Raji (cell line): ENCODE measurements around the gene RNF141.

ENCODE experiments used
- POLR2A ChIP-seq: IDR thresholded peaks from 2 replicates; pipeline ENCODE4 v1.6.1; 2011; ENCODE audit warnings: low read depth, low read length, control low read depth; ENCODE audit not compliant: insufficient read depth

Gene RNF141

DNA sequence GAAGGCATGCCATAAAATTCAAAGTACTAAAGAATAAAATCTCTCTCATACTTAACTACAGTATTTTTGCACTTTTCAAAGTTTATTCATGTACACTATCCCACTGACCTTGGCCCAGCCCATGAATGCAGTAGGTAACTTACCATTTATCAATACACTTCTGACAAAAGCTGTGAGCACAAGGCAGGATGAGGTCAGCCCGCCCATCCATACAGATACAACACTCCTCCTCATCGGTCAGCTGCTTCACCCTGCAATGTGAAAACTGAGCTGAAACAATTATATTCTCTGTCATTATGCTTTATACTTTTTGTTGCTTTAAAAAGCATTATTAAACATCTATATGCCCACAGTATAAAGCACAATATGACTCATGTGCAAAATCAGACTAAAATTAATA lies 22.1 kb downstream of the RNF141 start:
- TF ChIP-seq POLR2A = no peak

DNA sequence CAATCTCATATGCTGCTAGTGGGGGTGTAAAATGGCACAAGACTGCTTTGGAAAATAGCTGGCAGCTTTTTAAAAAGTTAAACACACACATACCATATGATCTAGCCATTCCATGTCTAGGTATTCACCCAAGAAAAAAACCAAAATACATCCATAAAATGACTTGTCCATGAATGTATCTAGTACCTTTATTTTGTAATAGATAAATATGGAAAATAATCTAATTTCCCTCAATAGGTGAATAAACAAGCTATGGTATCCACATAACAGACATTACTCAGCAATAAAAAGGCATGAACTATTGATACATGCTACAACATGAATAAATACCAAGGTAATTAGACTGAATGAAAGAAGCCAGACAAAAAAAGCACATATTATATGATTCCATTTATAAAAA lies 22.9 kb downstream of the RNF141 start:
- TF ChIP-seq POLR2A = no peak

DNA sequence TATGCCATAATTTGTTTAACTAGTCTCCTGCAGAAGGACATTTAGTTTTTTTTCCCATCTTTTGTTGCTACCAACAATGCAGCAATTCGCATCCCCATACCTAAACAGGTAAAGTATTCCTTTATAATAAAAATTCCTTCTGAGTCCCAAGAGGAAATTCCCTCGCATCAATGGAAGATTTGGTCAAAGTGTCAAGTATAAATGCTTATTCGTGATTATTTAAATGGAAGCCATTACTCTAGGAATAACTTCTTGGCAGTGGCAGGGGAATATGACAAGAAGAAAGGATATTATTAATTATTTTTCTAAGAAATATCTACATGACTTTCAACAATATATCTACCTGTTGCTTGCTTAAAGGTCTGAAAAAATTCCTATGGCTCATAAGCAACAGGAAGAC lies 25.6 kb downstream of the RNF141 start:
- no peak for TF ChIP-seq POLR2A

GRCh38 chr11:10514709-10515108 lies 26.3 kb downstream of the RNF141 start:
- TF ChIP-seq POLR2A = no peak

DNA sequence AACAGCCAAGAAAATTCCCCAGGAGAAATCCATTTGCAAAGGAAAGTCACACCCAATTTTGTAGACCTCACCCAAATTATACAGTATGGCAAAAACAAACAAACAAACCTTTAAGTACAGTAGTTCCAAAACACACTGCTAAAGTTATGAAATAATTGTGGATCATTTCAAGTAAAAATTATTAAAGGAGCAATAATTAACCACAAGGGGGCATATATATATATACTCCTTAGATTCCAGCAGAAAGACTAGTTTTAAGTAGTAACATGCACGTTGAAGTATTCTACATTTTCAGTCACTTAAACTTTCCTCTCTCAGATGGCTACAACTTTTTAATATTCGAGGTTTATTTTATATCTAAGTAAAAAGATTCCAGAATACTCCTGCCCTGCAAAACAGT lies 26.8 kb downstream of the RNF141 start:
- no peak for TF ChIP-seq POLR2A

DNA sequence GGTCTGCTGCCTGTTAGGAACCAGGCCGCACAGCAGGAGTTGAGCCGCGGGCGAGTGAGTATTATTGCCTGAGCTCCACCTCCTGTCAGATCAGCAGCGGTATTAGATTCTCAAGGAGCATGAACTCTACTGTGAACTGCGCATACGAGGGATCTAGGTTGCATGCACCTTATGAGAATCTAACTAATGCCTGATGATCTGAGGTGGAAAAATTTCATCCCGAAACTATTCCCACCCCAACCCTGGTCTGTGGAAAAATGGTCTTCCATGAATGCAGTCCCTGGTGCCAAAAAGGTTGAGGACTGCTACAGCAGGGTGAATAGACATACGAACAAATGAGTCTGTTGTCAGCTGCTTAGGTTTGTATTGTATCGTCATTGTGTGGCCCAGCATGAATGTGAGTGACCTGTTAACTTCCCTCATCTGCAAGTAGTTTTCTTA lies 29.8 kb downstream of the RNF141 start:
- no peak for TF ChIP-seq POLR2A

DNA sequence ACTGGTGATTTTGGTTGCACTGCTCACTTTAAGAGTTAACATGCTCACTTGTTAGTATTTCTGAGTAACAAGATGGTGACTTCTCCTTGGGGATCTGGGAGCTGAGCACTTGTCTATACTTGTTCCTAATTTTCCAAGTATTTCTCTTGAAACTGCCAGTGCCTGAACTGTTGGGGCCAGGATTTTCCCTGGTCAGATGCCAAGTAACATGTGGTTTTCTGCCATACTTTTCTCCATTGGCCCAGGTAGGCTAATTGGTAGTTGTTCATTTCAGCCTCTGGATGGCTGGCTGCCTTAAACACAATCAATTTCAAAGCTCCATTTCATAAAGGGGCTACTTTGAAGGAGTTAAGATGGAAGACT lies 35.0 kb downstream of the RNF141 start:
- TF ChIP-seq POLR2A = no peak

GRCh38 chr11:10505278-10506007 lies 35.5 kb downstream of the RNF141 start:
- no peak for TF ChIP-seq POLR2A

DNA sequence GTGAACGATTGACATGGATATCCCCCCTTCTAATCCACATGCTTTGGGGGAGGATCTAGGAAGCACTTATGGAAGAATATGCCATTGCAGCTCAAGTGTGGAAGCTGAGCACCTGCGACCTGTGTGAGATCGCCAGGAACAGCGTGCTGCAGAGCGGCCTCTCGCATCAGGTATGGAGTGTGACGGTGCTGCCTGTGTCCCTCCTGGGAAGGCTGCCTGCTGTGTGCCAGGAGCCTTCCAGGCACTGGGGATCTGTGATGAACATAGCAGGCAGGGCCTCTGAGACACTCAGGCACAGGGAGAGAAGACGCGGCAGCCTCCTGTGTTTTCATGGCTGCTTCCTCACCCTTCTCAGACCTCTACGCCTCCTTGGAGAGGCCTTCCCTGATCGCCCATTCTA lies 36.5 kb downstream of the RNF141 start:
- no peak for TF ChIP-seq POLR2A

DNA sequence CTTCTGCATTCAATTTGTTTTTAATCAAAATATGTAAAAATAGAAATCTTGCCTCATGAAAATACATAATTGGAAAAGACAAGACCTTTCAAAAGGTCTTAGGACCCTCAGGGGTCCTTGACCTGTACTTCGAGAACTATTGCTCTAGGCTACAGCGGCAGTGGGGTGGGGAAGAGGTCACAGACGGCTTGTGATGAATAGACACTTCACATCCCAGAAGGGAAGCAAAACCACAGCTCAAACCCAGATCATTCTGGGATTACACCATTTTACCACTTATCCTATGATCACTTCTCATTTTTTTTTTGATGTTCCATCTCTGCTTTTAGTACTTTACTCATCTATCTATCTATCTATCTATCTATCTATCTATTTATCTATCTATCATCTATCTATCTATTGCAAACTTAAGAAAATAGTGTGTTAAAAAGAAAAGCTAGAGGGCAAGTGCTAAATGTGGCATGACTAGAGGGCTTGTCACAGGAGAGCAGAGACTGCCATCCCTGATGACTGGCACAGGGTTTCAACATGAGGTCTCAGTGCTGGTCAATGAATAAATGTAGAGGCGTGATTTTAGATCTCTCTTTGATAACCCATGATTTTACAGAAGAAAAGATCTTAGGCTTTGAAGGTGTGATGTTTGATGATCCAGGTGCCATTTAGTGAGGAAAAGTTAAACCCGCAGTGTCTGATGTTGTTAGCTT lies 37.1 kb downstream of the RNF141 start:
- no peak for TF ChIP-seq POLR2A

DNA sequence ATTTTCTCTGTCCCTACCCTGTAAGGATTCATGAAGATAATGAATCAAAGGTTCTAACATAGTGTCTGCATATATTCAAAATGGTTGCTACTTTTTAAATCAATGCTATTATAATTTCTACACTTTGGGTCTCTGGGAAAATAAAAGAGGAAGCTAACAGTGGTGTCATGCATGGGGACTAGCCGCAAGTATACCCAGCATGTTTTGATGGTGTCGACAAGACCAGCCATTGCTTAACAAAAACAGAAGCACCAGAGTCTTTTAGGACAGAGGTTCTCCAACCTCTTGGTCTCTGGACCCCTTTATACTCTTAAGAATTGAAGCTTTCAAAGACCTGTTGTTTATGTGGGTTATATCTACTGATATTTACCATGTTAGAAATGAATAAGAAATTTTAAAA lies 37.8 kb downstream of the RNF141 start:
- TF ChIP-seq POLR2A = no peak

DNA sequence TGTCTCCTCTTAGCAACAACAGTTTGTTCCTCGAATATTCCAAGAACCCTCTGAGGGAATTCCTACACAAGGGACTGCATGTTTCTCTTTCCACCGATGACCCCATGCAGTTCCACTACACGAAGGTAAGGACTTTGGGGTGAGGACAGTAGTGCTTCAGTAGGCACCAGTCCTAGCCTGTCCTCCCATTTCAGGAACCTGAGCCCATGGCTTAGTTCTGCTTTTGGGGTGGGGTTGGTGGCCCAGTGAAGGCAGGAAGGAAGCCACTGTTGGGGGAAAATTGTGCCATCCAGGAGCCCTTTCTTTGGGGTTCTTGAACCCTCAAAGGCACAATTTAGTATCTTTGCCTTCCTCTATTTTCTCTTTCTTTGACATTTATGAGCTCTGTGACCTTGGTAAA lies 38.2 kb downstream of the RNF141 start:
- TF ChIP-seq POLR2A = no peak

GRCh38 chr11:10502065-10502680 lies 38.8 kb downstream of the RNF141 start:
- no peak for TF ChIP-seq POLR2A

- no peak for TF ChIP-seq POLR2A
These were observed 40.0 kb downstream of the RNF141 start for GRCh38 chr11:10500757-10501684.
